ENCODE data around the gene RPL21.

Gene RPL21

DNA sequence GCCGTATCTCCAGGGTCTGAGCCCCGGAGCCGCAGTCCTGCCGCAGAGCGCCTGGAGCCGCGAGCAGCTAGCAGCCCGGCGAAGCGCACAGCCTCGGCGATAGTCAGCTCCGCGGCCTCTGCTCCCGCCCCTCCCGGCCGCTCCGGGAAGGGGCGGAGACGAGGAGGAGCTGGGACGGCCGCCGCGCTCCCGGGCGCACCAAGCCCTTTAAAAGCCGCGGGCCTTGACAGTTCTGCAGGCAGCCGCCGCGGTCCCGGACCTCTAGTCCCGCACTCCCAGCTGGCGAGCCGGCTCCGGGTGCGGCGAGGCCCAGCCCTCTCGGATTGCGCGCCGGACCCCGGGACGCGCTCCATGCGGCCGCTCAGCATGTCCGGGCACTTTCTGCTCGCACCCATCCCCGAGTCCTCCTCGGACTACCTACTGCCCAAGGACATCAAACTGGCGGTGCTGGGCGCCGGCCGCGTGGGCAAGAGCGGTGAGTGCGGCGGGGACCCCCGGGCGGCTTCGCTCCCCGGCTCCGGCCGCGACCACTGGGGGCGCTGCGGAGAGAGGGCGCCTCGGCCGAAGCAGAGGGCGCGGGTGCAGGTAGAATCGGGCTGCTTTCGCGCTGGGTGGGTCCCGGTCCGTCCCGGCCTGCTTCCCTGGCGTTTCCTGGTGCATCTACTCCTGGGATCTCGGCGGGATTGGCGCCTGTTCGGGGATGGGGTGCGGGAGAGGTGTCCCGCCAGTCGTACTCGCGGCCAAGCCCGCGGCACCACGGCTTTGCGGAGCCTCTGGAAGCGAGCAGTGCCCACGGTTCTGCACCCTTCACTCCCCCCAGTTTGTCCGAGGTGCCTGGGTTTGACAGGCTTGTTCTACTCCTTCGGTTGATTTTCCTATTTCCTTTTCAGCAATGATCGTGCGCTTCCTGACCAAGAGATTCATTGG, 19.5 kb downstream of the RPL21 start, which contains the start of gene RASL11A (continued):
- no peak for TF ChIP-seq ZNF623 (tag by site-specific recombination; IDR thresholded peaks at IDR 0.05)
- TF ChIP-seq, protein P1, sequence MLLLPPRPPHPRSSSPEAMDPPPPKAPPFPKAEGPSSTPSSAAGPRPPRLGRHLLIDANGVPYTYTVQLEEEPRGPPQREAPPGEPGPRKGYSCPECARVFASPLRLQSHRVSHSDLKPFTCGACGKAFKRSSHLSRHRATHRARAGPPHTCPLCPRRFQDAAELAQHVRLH (tag by site-specific recombination; IDR thresholded peaks at IDR 0.05): 0 out of 2 replicates have a peak, but pooled peaks have one; percentile 21
- TF ChIP-seq ZNF335 (tag by site-specific recombination; conservative IDR thresholded peaks at IDR 0.05): peak; percentile 90
- TF ChIP-seq, protein P2, sequence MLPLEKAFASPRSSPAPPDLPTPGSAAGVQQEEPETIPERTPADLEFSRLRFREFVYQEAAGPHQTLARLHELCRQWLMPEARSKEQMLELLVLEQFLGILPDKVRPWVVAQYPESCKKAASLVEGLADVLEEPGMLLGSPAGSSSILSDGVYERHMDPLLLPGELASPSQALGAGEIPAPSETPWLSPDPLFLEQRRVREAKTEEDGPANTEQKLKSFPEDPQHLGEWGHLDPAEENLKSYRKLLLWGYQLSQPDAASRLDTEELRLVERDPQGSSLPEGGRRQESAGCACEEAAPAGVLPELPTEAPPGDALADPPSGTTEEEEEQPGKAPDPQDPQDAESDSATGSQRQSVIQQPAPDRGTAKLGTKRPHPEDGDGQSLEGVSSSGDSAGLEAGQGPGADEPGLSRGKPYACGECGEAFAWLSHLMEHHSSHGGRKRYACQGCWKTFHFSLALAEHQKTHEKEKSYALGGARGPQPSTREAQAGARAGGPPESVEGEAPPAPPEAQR (tag by site-specific recombination; IDR thresholded peaks at IDR 0.05): no peak
- TF ChIP-seq ZNF664 (tag by site-specific recombination; IDR thresholded peaks at IDR 0.05): no peak; the same call in 1 of the 2 replicates
- TF ChIP-seq ZNF223 (tag by site-specific recombination; IDR thresholded peaks at IDR 0.05): peak; percentile 53; the same call in 1 of the 2 replicates
- TF ChIP-seq ZNF214 (tag by site-specific recombination; IDR thresholded peaks at IDR 0.05; ENCODE audit: borderline replicate concordance): no peak
- TF ChIP-seq, protein P3, sequence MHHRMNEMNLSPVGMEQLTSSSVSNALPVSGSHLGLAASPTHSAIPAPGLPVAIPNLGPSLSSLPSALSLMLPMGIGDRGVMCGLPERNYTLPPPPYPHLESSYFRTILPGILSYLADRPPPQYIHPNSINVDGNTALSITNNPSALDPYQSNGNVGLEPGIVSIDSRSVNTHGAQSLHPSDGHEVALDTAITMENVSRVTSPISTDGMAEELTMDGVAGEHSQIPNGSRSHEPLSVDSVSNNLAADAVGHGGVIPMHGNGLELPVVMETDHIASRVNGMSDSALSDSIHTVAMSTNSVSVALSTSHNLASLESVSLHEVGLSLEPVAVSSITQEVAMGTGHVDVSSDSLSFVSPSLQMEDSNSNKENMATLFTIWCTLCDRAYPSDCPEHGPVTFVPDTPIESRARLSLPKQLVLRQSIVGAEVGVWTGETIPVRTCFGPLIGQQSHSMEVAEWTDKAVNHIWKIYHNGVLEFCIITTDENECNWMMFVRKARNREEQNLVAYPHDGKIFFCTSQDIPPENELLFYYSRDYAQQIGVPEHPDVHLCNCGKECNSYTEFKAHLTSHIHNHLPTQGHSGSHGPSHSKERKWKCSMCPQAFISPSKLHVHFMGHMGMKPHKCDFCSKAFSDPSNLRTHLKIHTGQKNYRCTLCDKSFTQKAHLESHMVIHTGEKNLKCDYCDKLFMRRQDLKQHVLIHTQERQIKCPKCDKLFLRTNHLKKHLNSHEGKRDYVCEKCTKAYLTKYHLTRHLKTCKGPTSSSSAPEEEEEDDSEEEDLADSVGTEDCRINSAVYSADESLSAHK (tag by site-specific recombination; IDR thresholded peaks at IDR 0.05): no peak
- TF ChIP-seq, protein P4, sequence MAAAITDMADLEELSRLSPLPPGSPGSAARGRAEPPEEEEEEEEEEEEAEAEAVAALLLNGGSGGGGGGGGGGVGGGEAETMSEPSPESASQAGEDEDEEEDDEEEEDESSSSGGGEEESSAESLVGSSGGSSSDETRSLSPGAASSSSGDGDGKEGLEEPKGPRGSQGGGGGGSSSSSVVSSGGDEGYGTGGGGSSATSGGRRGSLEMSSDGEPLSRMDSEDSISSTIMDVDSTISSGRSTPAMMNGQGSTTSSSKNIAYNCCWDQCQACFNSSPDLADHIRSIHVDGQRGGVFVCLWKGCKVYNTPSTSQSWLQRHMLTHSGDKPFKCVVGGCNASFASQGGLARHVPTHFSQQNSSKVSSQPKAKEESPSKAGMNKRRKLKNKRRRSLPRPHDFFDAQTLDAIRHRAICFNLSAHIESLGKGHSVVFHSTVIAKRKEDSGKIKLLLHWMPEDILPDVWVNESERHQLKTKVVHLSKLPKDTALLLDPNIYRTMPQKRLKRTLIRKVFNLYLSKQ (tag by site-specific recombination; IDR thresholded peaks at IDR 0.05; ENCODE audit: borderline replicate concordance): no peak
- TF ChIP-seq, protein P5, sequence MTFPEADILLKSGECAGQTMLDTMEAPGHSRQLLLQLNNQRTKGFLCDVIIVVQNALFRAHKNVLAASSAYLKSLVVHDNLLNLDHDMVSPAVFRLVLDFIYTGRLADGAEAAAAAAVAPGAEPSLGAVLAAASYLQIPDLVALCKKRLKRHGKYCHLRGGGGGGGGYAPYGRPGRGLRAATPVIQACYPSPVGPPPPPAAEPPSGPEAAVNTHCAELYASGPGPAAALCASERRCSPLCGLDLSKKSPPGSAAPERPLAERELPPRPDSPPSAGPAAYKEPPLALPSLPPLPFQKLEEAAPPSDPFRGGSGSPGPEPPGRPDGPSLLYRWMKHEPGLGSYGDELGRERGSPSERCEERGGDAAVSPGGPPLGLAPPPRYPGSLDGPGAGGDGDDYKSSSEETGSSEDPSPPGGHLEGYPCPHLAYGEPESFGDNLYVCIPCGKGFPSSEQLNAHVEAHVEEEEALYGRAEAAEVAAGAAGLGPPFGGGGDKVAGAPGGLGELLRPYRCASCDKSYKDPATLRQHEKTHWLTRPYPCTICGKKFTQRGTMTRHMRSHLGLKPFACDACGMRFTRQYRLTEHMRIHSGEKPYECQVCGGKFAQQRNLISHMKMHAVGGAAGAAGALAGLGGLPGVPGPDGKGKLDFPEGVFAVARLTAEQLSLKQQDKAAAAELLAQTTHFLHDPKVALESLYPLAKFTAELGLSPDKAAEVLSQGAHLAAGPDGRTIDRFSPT (tag by site-specific recombination; IDR thresholded peaks at IDR 0.05): peak; percentile 71
- peak; percentile 57 for TF ChIP-seq SP2 (tag by site-specific recombination; IDR thresholded peaks at IDR 0.05)
- TF ChIP-seq ZSCAN23 (tag by site-specific recombination; IDR thresholded peaks at IDR 0.05): no peak
- no peak for TF ChIP-seq ZNF175 (tag by site-specific recombination; IDR thresholded peaks at IDR 0.05)
- peak; percentile 84; the same call in 1 of the 2 replicates for TF ChIP-seq ZNF423 (tag by site-specific recombination; IDR thresholded peaks at IDR 0.05)
- peak; percentile 68; the same call in 1 of the 2 replicates for TF ChIP-seq ZBTB17 (tag by site-specific recombination; IDR thresholded peaks at IDR 0.05)
- TF ChIP-seq ZNF121 (tag by site-specific recombination; IDR thresholded peaks at IDR 0.05): 0 out of 2 replicates have a peak, but pooled peaks have one; percentile 48
- peak; percentile 79 for TF ChIP-seq ZNF600 (tag by site-specific recombination; IDR thresholded peaks at IDR 0.05)
- peak; percentile 70 for TF ChIP-seq ZBTB20 (tag by site-specific recombination; IDR thresholded peaks at IDR 0.05)
- TF ChIP-seq, protein P6, sequence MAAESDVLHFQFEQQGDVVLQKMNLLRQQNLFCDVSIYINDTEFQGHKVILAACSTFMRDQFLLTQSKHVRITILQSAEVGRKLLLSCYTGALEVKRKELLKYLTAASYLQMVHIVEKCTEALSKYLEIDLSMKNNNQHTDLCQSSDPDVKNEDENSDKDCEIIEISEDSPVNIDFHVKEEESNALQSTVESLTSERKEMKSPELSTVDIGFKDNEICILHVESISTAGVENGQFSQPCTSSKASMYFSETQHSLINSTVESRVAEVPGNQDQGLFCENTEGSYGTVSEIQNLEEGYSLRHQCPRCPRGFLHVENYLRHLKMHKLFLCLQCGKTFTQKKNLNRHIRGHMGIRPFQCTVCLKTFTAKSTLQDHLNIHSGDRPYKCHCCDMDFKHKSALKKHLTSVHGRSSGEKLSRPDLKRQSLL (tag by site-specific recombination; IDR thresholded peaks at IDR 0.05): peak; percentile 14; the same call in 1 of the 2 replicates
- TF ChIP-seq ZNF37A (tag by site-specific recombination; IDR thresholded peaks at IDR 0.05): no peak
- TF ChIP-seq ZNF658 (tag by site-specific recombination; IDR thresholded peaks at IDR 0.05): no peak
- TF ChIP-seq, protein P7, sequence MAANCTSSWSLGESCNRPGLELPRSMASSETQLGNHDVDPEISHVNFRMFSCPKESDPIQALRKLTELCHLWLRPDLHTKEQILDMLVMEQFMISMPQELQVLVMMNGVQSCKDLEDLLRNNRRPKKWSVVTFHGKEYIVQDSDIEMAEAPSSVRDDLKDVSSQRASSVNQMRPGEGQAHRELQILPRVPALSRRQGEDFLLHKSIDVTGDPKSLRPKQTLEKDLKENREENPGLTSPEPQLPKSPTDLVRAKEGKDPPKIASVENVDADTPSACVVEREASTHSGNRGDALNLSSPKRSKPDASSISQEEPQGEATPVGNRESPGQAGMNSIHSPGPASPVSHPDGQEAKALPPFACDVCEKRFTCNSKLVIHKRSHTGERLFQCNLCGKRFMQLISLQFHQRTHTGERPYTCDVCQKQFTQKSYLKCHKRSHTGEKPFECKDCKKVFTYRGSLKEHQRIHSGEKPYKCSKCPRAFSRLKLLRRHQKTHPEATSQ (tag by site-specific recombination; IDR thresholded peaks at IDR 0.05): 0 out of 2 replicates have a peak, but pooled peaks have one; percentile 26
- no peak for TF ChIP-seq ZNF311 (tag by site-specific recombination; IDR thresholded peaks at IDR 0.05; ENCODE audit: borderline replicate concordance)
- TF ChIP-seq, protein P8, sequence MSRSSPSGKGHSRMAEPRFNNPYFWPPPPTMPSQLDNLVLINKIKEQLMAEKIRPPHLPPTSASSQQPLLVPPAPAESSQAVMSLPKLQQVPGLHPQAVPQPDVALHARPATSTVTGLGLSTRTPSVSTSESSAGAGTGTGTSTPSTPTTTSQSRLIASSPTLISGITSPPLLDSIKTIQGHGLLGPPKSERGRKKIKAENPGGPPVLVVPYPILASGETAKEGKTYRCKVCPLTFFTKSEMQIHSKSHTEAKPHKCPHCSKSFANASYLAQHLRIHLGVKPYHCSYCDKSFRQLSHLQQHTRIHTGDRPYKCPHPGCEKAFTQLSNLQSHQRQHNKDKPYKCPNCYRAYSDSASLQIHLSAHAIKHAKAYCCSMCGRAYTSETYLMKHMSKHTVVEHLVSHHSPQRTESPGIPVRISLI (tag by site-specific recombination; IDR thresholded peaks at IDR 0.05): no peak
- TF ChIP-seq, protein P9, sequence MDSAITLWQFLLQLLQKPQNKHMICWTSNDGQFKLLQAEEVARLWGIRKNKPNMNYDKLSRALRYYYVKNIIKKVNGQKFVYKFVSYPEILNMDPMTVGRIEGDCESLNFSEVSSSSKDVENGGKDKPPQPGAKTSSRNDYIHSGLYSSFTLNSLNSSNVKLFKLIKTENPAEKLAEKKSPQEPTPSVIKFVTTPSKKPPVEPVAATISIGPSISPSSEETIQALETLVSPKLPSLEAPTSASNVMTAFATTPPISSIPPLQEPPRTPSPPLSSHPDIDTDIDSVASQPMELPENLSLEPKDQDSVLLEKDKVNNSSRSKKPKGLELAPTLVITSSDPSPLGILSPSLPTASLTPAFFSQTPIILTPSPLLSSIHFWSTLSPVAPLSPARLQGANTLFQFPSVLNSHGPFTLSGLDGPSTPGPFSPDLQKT (IDR thresholded peaks at IDR 0.05; ENCODE audit: borderline replicate concordance, low read depth, low read length): no peak
